SIG-M5 (cell line): ENCODE measurements around the gene KCNJ15.

Experiments
- DNase-seq: peaks from one replicate; lab custom pipeline; 2025; lab: John Stamatoyannopoulos, UW

Gene KCNJ15

GRCh38 chr21:38267991-38268863, 11.4 kb downstream of the KCNJ15 start:
- DNase-seq = no peak

GRCh38 chr21:38268864-38269575, 12.2 kb downstream of the KCNJ15 start:
- no peak for DNase-seq

GRCh38 chr21:38269576-38269936, 12.8 kb downstream of the KCNJ15 start:
- no peak for DNase-seq

GRCh38 chr21:38272215-38272614, 15.4 kb downstream of the KCNJ15 start:
- DNase-seq = no peak

- peak; percentile 67 for DNase-seq
Observed at GRCh38 chr21:38273745-38274542, 17.2 kb downstream of the KCNJ15 start.

GRCh38 chr21:38277501-38278131, 20.8 kb downstream of the KCNJ15 start:
- peak; percentile 91 for DNase-seq

GRCh38 chr21:38280454-38280853, 23.7 kb downstream of the KCNJ15 start:
- DNase-seq = no peak

- no peak for DNase-seq
Observed at GRCh38 chr21:38280867-38281266, 24.1 kb downstream of the KCNJ15 start.

GRCh38 chr21:38282921-38283320, 26.1 kb downstream of the KCNJ15 start:
- peak; percentile 21 for DNase-seq

- DNase-seq = no peak
Observed at GRCh38 chr21:38284216-38284615, 27.4 kb downstream of the KCNJ15 start.

GRCh38 chr21:38286739-38287471, 30.1 kb downstream of the KCNJ15 start:
- DNase-seq = no peak

- no peak for DNase-seq
Observed at GRCh38 chr21:38287476-38287875, 30.7 kb downstream of the KCNJ15 start.

GRCh38 chr21:38289705-38290485, 33.1 kb downstream of the KCNJ15 start:
- peak; percentile 85 for DNase-seq

GRCh38 chr21:38290809-38291208, 34.0 kb downstream of the KCNJ15 start:
- no peak for DNase-seq

GRCh38 chr21:38291874-38292273, 35.1 kb downstream of the KCNJ15 start:
- DNase-seq = no peak

- no peak for DNase-seq
Observed at GRCh38 chr21:38293113-38293512, 36.3 kb downstream of the KCNJ15 start.

GRCh38 chr21:38293765-38294164, 37.0 kb downstream of the KCNJ15 start:
- no peak for DNase-seq

GRCh38 chr21:38294609-38295008, 37.8 kb downstream of the KCNJ15 start:
- no peak for DNase-seq

- no peak for DNase-seq
Observed at GRCh38 chr21:38295997-38296764, 39.4 kb downstream of the KCNJ15 start.

- no peak for DNase-seq
Observed at GRCh38 chr21:38297194-38297631, 40.4 kb downstream of the KCNJ15 start.
